ENCODE results near the gene PIK3AP1. TPM values are rescaled to one million over a fixed set of nuclear protein-coding genes. Genes with fewer than 3 reads are reported as not detected.

Gene PIK3AP1
- total and polyA plus RNA-seq, 8 donors = 2.6 to 14.5 (median 6.4) TPM; not detected in 1

GRCh38 chr10:96706331-96706853 is 13.9 kb downstream of the PIK3AP1 start:
- Histone ChIP-seq H3K9me3 (no peaks in the 10 kb centered on the region), H3K27ac (no peak overlapping the region), H3K4me1 (peaks cover 0 to 9% (median 0%) of the 10 kb centered on the region in 4 donors), H3K27me3 (no peaks in the 10 kb centered on the region), H3K36me3 (no peaks in the 10 kb centered on the region), H3K4me3 (no peak overlapping the region)
- TF ChIP-seq POLR2A (IDR thresholded peaks at IDR 0.05) (no peak), CTCF (IDR thresholded peaks at IDR 0.05) (no peak), POLR2AphosphoS5 (IDR thresholded peaks at IDR 0.05) (no peak), EP300 (IDR thresholded peaks at IDR 0.05) (no peak)
- 64 to 88% (median 84%) methylated on average over 1 of the region's 1 CpG for WGBS, 5 donors
- intact Hi-C loops (cut with DNase I; ENCODE audit: low total_unique reads) = no loop called here
- DNase-seq = no peak

GRCh38 chr10:96705134-96705533 is 15.2 kb downstream of the PIK3AP1 start:
- Histone ChIP-seq H3K4me1 (peaks cover 0 to 9% (median 0%) of the 10 kb centered on the region in 4 donors), H3K27me3 (no peaks in the 10 kb centered on the region), H3K9me3 (no peaks in the 10 kb centered on the region), H3K36me3 (no peaks in the 10 kb centered on the region), H3K27ac (no peak overlapping the region), H3K4me3 (no peak overlapping the region)
- WGBS, 5 donors = 56 to 80% (median 70%) methylated on average over 1 of the region's 1 CpG
- TF ChIP-seq POLR2A (IDR thresholded peaks at IDR 0.05) = no peak
- no peak for TF ChIP-seq CTCF (IDR thresholded peaks at IDR 0.05)
- TF ChIP-seq POLR2AphosphoS5 (IDR thresholded peaks at IDR 0.05) = no peak
- no peak for TF ChIP-seq EP300 (IDR thresholded peaks at IDR 0.05)
- DNase-seq = no peak
- intact Hi-C loops (cut with DNase I; ENCODE audit: low total_unique reads) = no loop called here

- WGBS, 5 donors = 88 to 96% (median 92%) methylated on average over 4 of the region's 4 CpGs
- Histone ChIP-seq H3K4me3 (no peak overlapping the region), H3K36me3 (no peaks in the 10 kb centered on the region), H3K9me3 (no peaks in the 10 kb centered on the region), H3K27me3 (no peaks in the 10 kb centered on the region), H3K27ac (no peak overlapping the region), H3K4me1 (peaks cover 0 to 5% (median 0%) of the 10 kb centered on the region in 4 donors)
- DNase-seq = no peak
- intact Hi-C loops (cut with DNase I; ENCODE audit: low total_unique reads) = no loop called here
- TF ChIP-seq POLR2AphosphoS5 (IDR thresholded peaks at IDR 0.05) (no peak), CTCF (IDR thresholded peaks at IDR 0.05) (no peak), EP300 (IDR thresholded peaks at IDR 0.05) (no peak), POLR2A (IDR thresholded peaks at IDR 0.05) (no peak)
Measured at GRCh38 chr10:96704563-96704962, 15.8 kb downstream of the PIK3AP1 start.

- no peak overlapping the region for H3K4me3 ChIP-seq
- intact Hi-C loops (cut with DNase I; ENCODE audit: low total_unique reads) = no loop called here
- 58 to 75% (median 69%) methylated on average over 4 of the region's 4 CpGs for WGBS, 5 donors
Measured at GRCh38 chr10:96703358-96703757, 17.0 kb downstream of the PIK3AP1 start.

More at GRCh38 chr10:96703358-96703757, 17.0 kb downstream of the PIK3AP1 start:
- Histone ChIP-seq H3K27me3 (no peaks in the 10 kb centered on the region), H3K9me3 (no peaks in the 10 kb centered on the region), H3K27ac (no peak overlapping the region), H3K36me3 (no peaks in the 10 kb centered on the region), H3K4me1 (no peaks in the 10 kb centered on the region)
- DNase-seq = no peak
- TF ChIP-seq POLR2AphosphoS5 (IDR thresholded peaks at IDR 0.05) (no peak), CTCF (IDR thresholded peaks at IDR 0.05) (no peak), EP300 (IDR thresholded peaks at IDR 0.05) (no peak), POLR2A (IDR thresholded peaks at IDR 0.05) (no peak)

Measured in stomach (tissue), 9 donors.